Measurements from ENCODE around the gene TRIM66.
A peak's percentile ranks its signal among the peaks of the same experiment; 100 is the strongest.

The TRIM66 gene

DNA sequence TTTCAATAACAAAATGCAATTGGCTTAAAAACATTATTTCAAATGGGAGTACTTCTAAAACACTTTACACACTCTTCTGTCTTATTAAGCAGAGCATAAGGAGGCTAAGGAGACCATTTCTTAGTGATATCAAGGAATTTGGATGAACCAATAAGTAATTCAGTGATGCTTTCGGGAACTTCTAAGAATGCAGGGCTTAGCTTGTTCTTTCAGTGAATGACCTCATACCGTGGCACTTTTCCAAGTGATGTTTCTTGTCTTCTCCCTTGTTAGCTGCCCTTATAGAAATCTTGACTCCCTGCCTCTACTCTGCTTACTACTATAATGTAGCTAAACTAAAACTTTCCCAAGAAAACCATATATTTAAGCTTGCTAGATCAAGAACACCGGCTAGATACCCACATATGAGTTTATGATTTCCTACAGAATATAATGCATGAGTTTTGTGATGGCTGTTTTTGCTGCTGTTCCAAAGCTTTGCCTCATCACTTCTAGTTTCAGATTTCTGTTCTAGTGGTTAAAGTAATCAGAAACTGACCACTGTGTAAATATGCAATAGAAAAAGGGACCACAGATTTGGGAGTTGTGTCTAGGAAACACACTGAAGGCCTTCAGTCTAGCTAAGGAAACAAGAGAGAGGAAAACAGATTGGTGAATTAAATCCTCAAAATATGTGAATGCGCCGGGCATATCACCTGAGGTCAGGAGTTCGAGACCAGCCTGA lies 50.9 kb downstream of the TRIM66 start:
- H3K27ac ChIP-seq: no peak overlapping the region
- H3K4me3 ChIP-seq: no peak overlapping the region

DNA sequence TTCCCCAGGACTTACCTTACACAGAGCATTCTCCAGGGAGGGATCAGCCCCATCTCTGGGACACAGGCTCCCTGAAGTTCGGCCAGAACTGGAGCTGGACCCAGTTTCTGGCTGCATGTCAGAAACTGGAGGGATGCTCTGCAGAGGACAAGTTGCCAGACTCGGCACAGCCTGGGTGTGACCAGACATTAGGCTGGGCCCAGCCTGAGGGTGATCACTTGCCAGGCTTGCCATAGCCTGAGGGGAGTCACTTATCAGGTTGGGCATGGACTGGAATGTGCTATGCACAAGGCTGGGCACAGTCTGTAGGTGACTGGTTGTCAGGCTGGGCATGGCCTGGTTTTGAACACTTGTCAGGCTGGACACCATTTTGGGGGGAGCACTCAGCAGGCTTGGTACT lies 57.8 kb downstream of the TRIM66 start:
- Histone ChIP-seq H3K27ac (no peak overlapping the region), H3K4me3 (no peak overlapping the region)

DNA sequence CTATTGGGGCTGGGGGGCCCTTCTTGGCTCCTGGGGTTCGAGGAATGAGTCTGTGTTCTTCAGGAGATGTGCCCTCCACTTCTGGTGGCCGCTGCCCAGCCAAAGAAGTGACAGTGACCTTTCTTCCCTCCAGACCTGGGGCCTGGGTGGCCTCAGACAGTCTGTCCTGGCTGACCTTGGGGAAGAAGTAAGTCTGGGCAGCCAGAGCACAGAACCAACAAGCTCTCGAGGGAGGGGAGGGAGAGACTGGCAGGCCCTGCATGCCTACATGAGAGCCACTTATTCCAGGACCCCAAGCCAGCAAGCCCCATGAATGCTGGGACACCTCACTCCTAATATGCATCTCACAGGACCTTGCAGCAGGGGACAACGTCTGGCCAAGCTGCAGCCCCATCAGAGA lies 61.3 kb downstream of the TRIM66 start:
- no peak overlapping the region for H3K27ac ChIP-seq
- H3K4me3 ChIP-seq: no peak overlapping the region

DNA sequence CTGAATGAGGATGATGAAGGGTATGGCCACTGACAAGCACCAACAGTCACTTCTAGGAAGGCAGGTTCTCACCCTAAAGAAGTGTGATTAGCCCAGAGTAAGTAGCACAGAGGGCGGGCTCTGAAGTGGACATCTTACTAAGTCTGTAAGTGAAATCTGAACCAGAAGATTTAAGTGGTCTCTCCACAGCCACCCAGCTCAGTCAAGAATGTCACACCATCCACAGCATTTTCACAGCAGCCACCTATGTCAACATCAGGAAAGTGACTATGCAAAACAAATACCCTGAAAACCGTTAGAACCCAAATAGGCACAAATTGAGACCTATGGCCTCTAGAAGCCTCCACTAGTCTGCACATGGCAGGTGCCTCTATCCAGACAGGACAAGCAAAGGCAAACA lies 65.4 kb downstream of the TRIM66 start:
- H3K27ac ChIP-seq: no peak overlapping the region
- no peak overlapping the region for H3K4me3 ChIP-seq

DNA sequence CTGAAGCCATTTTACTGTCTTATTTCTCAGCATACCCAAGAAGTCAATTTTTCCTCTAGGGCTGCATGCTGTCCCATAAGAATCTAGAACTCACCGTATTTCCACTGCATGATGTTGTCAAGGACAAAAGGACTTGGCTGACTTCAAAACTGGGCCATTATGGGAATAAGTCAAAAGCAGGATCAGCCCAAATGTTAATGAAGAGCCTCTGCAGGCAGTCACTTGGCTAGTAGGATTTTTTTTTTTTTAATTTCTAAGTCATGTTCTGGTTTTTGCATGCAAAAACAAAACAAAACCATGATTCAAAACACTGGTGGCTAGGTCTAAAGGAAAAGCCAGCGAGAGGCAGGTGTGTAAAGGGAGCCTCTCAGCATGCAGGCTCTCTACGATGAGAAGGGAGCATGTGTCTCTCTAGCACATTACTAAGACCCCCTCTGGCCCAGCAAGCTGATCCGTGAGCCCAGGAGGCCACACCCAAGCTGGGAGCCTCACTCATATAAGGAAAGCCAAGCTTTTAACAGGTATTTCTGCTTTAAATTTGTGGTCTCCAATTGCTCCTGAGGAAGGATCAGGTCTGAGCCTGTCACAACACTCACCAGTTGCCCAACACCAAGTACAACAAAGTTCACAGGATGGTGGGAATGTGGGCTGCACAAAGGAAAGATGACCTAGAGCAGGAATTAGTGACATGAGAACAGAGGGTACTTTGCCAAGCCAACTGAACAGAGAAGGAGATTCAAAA lies 67.0 kb downstream of the TRIM66 start:
- Histone ChIP-seq H3K27ac (no peak overlapping the region), H3K4me3 (no peak overlapping the region)

DNA sequence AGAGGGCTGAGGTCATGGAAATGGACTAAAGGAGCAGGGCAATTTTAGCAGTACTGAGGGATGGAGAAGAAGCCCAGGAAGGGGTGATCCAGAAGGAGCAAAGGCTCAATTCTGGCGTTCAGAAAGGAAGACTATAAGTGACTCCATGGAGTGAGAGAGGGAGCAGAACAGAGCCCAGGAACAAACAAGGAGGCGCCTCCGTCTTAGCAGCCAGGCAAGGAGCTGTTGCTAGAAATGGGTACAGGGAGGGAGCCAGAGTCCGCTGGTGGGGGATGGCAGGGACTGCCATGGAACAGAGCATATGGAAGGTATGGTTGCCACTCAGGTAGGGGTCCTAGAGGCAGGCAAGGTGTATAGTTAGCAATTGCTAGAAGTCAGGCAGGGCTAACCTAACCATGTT lies 68.0 kb downstream of the TRIM66 start:
- H3K4me3 ChIP-seq: no peak overlapping the region
- no peak overlapping the region for H3K27ac ChIP-seq

DNA sequence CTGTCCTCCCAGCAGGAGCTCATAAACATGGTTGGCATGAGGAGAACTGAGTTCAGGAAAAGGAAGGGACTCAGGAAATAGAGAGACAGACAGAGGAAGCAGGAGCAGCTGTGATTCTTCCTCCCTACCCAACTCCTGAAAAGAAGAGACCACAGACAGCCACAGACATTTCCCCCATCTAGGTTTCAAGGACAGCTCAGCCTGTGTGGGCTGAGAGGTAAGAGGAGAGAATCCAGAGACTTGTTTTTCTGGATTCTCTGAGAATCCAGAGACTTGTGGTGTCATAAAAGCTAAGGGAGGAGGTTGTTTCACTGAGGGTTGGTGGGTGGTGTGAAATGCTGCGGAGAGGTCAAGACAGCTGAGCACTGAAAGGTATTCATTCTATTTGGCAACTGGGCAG lies 69.4 kb downstream of the TRIM66 start:
- Histone ChIP-seq H3K4me3 (no peak overlapping the region), H3K27ac (peak overlapping the region in 2 of 21 experiments; percentile 21 to 45)

DNA sequence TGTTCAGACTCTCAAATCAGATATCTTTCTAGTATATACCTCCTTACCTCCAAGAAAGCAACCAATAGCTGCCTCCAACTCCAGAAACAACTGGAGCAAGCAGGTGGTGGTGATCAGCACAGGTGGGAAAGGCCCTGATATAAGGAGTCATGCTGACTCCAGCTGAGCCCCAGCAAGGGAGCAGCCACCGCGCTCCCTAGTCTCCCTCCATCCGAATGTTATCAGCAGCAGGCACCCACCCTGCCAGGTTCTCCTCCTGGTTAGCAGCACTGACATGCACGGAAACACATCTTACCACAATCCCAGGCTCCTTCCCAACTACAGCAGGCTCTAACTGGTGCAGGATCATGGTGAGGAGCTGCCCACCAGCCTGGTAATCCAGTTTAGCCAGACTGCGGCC lies 69.9 kb downstream of the TRIM66 start:
- H3K27ac ChIP-seq: peak overlapping the region in 2 of 21 experiments; percentile 21 to 45
- H3K4me3 ChIP-seq: no peak overlapping the region

DNA sequence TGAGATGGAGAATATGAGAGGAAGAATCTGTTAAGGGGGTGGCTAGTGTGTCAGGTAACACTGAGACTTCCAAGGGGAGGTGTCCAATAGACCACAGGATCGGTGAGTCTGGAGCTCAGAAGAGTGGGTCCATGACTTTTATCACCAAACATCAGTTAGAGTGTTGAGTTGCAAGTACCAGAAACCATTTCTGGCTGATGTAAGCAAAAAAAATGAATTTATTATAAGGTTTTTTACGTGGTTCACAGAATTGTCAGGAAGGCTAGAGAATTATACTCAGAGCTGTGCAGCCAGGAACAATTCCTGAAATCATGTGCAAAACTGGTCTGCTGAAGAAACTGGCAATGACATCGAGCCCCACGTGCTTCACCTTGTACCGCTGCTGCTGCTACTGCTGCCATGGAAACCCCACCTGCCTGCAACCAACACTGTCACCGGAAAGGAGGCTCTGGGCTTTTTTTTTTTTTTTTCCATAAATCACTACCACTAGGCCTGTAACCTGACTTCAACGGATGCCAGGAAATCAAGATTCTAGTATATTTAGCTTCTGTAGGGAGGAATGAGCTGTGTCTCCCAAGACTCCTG lies 71.8 kb downstream of the TRIM66 start:
- Histone ChIP-seq H3K4me3 (no peak overlapping the region), H3K27ac (no peak overlapping the region)

DNA sequence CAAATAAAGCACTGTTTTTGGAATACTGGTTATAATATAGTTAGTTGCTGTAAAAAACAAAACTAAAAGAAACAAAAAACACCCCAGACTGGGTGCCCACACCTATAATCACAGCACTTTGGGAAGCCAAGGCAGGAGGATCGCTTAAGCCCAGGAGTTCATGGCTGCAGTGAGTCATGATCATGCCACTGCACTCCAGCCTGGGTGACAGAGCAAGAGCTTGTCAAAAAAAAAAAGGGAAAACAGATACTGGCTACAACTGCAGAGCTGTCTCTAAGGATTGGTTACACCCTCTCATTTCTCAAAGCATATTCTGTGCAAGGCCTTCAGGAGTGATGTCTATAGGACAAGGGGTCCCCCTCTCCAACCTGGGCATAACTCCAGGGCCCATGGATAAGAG lies 73.8 kb downstream of the TRIM66 start:
- no peak overlapping the region for H3K4me3 ChIP-seq
- no peak overlapping the region for H3K27ac ChIP-seq

DNA sequence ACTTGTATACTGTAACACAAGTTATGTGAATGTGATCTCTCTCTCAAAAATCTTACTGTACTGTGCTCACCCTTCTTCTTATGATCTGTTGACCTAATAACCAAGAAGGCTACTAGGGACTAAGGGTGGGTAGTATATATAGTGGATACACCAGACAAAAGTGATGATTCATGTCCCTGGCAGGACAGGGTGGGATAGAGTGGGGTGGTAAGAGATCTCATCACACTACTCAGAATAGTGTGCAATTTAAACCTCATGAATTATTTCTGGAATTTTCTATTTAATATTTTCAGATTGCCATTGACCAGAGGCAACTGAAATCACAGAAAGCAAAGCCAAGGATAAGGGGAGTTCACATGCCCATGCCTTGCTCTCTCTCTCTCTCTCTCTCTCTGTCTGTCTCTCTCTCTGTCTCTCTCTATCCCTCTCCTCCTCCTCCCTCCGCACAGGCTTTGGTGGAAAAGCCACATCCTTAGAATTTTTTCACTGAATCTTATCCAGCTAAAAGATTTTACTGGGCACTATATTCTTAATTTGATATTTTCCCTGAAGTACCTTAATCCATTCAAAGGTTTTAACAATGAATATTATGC lies 76.4 kb downstream of the TRIM66 start:
- H3K4me3 ChIP-seq: no peak overlapping the region
- no peak overlapping the region for H3K27ac ChIP-seq

DNA sequence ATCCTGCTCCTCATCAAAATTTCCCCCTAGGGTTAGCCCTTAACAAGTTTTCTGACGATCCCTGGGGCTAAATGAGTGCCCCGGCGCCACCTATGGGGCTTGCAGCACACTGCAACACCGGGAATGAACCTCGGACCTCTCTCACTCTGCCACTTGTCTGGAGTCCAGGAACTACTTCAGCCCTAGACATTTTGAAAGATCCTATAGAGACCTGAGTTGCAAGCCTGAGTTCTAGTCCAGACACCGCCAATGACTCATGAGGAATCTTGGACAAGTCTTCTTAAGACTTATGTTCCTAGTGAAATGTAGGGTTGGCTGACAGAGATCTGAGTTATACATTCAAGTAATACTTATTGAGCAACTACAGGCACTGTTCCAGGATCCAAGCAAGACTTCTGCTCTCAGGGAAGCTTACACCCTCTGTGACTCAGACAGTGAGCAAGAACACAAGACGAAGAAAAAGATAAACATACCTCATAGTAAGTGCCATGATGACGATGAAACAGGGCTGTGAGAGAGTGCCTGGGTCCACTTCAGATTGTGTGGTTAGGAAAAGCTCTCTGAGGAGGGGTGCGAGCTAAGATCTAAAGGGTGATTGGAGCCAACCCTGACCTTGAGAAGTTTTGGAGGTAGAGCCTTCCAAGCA lies 78.3 kb downstream of the TRIM66 start:
- peak overlapping the region in 3 of 21 experiments; percentile 29 to 66 (median 60) for H3K27ac ChIP-seq
- H3K4me3 ChIP-seq: no peak overlapping the region

DNA sequence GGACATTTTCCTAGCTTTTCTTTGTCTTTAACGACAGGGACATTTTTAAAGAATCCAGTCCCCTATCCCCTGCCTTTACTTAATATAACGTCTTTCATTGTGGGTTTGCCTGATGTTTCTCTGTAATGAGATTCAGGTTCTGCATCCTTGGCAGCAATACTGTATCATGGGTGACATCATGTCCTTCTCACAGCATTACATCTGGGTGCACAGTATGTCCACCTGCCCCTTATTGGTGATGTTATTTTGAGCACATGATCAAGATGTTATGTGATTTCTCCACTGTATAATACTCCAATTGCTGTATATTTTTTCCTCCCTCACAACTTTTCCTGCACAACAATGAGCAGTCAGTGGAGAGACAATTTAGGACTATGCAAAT lies 78.8 kb downstream of the TRIM66 start:
- no peak overlapping the region for H3K4me3 ChIP-seq
- H3K27ac ChIP-seq: peak overlapping the region in 1 of 21 experiments; percentile 66

DNA sequence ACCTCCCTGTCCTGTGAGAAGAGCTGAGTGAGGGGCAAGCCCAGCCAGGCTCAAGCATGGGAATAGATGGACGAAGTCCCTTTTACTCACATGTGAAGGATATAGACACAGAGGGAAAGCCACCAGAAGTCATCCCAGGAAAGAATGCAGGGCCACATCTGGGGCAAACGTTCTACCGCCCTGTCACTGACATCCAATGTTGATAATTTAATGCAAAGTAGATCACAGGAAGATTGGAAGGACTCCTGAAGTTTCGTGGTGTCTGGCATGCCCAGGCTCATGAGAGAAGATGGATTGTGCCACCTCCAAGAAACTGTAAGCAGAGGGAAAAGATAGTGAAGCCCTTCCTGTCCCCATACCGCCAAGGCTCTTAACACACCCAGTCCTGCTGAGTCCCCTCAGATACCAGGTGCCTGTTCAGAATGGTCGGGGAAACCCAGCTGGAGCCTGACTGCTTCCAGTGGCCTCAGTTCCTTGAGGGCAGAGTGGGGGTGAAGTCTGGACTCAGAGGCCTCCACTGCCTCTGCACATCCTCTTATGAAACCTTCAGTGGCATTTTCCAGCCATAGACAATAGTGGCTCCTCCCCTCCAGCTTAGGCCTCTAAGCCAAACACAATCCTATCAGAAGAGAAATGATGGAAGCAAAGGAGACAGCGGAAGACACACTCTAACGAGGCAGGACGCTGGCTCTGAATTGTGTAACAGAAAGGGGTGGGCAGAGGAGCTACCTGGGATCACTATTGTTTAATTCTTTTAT lies 80.9 kb downstream of the TRIM66 start:
- H3K4me3 ChIP-seq: no peak overlapping the region
- H3K27ac ChIP-seq: no peak overlapping the region

DNA sequence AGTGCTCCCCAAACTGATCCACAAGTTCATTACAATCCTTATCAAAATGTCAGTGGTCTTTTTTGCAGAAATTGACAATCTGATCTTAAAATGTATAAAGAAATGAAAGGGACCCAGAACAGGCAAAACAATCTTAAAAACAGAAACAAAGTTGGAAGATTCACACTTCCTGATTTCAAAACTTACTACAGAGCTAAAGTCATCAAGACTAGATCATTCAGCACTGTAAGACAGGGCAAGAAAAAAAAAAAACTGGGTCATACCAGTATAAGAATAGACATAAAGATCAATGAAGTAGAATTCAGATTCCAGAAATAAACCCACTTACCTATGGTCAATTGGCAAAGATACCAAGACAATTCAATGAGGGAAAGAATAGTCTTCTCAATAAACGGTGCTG lies 84.0 kb downstream of the TRIM66 start:
- Histone ChIP-seq H3K4me3 (no peak overlapping the region), H3K27ac (no peak overlapping the region)

DNA sequence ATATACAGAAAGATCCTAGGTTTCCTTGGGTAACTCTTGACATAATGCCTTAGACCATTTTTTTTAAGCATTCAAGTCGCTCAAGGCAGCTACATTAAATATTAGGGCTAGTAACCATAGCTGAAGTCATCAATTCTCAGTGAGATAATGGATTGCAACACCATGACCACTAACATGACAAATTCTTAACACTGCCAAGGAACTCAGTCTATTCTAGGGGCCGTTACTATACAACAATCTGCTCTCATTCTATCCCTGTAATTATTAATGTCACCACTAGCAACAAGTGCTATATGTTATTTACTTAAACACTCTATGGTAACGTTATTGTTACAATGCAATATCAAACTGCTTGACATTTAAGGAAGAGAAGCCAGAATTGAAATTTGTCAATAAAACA lies 85.3 kb downstream of the TRIM66 start:
- Histone ChIP-seq H3K4me3 (no peak overlapping the region), H3K27ac (no peak overlapping the region)

DNA sequence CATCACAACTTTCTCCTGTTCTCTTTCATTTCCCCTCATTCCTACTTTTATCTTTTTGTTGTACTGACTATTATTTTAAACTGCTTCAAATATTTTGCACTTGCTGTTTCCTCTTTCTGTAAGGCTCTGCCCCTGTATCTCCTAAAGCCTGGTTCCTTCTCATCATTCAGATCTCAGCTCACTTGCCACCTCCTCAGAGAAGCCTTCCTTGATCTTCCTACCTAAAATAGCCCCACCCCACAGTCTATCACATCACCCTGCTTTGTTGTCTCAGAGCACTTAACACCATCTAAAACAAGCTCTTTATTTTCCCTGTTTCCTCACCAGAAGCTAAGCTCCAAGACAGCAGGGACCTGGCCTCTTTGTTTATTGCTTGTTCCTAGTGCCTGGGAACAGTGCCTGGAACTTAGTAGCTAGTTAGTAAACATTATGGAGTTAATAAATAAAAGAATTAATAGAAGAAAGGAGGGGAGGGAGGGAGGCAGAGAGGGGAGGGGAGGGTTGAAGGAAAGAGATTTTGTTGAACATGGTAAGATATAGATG lies 85.9 kb downstream of the TRIM66 start:
- no peak overlapping the region for H3K4me3 ChIP-seq
- H3K27ac ChIP-seq: no peak overlapping the region

DNA sequence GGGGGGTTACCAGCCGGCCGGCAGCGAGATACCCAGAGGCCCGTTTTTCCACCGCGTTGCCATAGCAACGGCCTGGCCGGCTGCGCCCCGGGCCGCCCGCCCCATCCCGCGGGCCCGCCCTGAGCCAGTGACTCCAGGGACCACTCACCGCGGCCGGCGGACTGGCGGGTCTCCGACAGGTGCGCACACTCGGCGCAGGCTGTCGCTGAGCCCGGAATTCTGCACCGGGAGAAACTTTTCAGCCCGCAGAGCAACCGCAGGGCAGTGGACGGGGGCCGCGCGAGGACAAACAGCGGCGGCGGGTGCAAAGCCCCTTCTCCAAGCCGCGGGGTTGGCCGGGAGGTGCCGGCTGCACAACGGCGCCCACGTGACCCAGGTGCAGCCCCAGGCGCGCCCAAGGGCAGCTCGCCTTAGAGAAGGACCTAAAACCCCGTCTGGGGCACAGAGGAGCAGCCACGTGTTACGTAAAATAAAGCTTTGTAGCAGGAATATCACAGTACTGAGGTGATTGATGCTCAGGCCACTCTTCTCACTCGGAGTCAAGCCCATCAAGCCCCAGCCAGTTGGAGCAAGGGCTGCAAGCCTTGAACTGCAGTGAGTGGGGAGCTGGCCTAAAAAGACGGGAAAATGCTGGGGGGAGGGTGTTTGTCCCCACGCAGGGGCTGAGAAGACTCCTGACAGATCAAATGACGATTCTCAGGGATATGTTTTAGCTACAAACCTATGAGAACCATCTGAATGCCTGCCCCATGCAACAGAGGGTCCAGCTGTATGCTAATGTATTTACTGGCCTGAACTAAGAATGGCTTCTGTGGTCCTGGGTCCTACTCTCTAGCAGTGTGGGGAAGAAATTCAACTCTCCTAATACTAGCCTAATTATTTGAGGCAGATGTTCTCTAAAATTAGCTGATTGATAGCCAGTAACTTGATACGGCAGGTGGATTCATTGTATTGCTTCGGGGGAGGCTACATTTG lies 88.2 kb downstream of the TRIM66 start, which contains the start of gene STK33:
Gene STK33 (minus strand): TSS at position 294 of the 975 bp plus-strand sequence. CDS start 119,323 bp downstream, outside the sequence.
- peak within 1 kb of the TSS; percentile 17 to 41 (median 34) for H3K4me3 ChIP-seq
- no peak within 1 kb of the TSS for H3K27ac ChIP-seq

Data from skin epidermis (tissue), 12 donors.